Measurements from ENCODE around the gene DNAJB9. TPM values are rescaled to one million over a fixed set of nuclear protein-coding genes. Genes with fewer than 3 reads are reported as not detected.

Gene DNAJB9
- total RNA-seq (2021; fragmentation: NEBNext Ultra II Directional; extraction: Animal tissue kit (Norgen Biotek cat#: 25700)) (9.7 and 10.1 TPM in 2 replicates), polyA plus RNA-seq (2011; rRNA removed) (1.8 and 2.6 TPM in 2 replicates), polyA minus RNA-seq (2011; rRNA and poly(A)+ RNA removed) (1.7 and 3.4 TPM in 2 replicates)
- 3.0 TPM for polyA plus RNA-seq (2011; cell fraction: cytosol; rRNA removed)
- polyA plus RNA-seq (2011; cell fraction: nucleus; rRNA removed), result 3.3 TPM
- polyA plus RNA-seq (2012, experiment 1 of 2), result 6.1 to 8.8 TPM (median 7.4 TPM) in 4 replicates
- polyA plus RNA-seq (2012, experiment 2 of 2), result 1.7 TPM
- 9.5 TPM for polyA plus RNA-seq (2013, experiment 1 of 2)
- 12.4 TPM for polyA plus RNA-seq (2013, experiment 2 of 2)
- 6.0 TPM for polyA minus RNA-seq (2011; cell fraction: cytosol; rRNA and poly(A)+ RNA removed)
- 3.8 TPM for polyA minus RNA-seq (2011; cell fraction: nucleus; rRNA and poly(A)+ RNA removed)
- long read RNA-seq, experiment 1, transcript DNAJB9-201 (3 exons, 2,715 nt), result major isoform, 8 of 18 reads
- long read RNA-seq, experiment 1, partial matches to known transcripts, result 10 of 18 reads
- long read RNA-seq, experiment 1, other reads (novel, unspliced or antisense), result 0 of 18 reads
- long read RNA-seq, experiment 2, transcript DNAJB9-201 (3 exons, 2,715 nt), result major isoform, 11 of 14 reads
- long read RNA-seq, experiment 2, partial matches to known transcripts, result 2 of 14 reads
- long read RNA-seq, experiment 2, other reads (novel, unspliced or antisense), result 1 of 14 reads

- H4K20me1 ChIP-seq (replicated peaks in 1 of 2; ENCODE audit: control insufficient read depth in 1 of 2, insufficient read depth in 2 of 2, low read length in 2 of 2), result no peaks in the 10 kb centered on the region
- H2BK5ac ChIP-seq (ENCODE audit: low read depth, low read length), result peak within 1 kb of the TSS; percentile 92
- H3K36me3 ChIP-seq (ENCODE audit: control insufficient read depth in 2 of 4, insufficient read depth in 4 of 4, low read length in 3 of 4), result peaks cover 0 to 32% (median 9%) of the 10 kb centered on the region in 4 experiments; a peak in 4 of 8 replicates
- POLR2A ChIA-PET (ENCODE audit: partially characterized antibody), result interaction anchor here (0.7 to 2.3 kb wide), 9 partner anchors 8 to 44 kb away, joined by 3 to 21 read pairs (median 4); partner anchors contain the start of gene PNPLA8
- FAIRE-seq, result no peak
- peak within 1 kb of the TSS; percentile 57 for H2BK120ac ChIP-seq (replicated peaks; ENCODE audit: low read depth, low read length)
- peak within 1 kb of the TSS; percentile 27 for H3K23ac ChIP-seq (ENCODE audit: insufficient read length)
- no peak within 1 kb of the TSS for H2BK12ac ChIP-seq (ENCODE audit: low read depth, low read length)
- no peak within 1 kb of the TSS for H2BK20ac ChIP-seq (ENCODE audit: low read length)
- H3K27me3 ChIP-seq (replicated peaks in 1 of 4; ENCODE audit: control insufficient read depth in 3 of 4, extremely low read depth in 1 of 4, insufficient read depth in 3 of 4, low read length in 3 of 4), result no peaks in the 10 kb centered on the region
- H3K79me2 ChIP-seq (ENCODE audit: control insufficient read depth in 1 of 2, insufficient read depth in 2 of 2, low read length in 2 of 2), result peaks cover 4 to 75% of the 10 kb centered on the region in 2 experiments; a peak in 3 of 4 replicates
- no peak within 1 kb of the TSS for H3K14ac ChIP-seq (ENCODE audit: insufficient read length)
- H4K5ac ChIP-seq (ENCODE audit: insufficient read length, low read depth, low read length), result peak within 1 kb of the TSS; percentile 72
- H3K4me1 ChIP-seq (replicated peaks in 1 of 4; ENCODE audit: control insufficient read depth in 3 of 4, insufficient read depth in 4 of 4, low read length in 3 of 4), result peaks cover 0 to 4% (median 1%) of the 10 kb centered on the region in 4 experiments; a peak in 1 of 7 replicates
- peak within 1 kb of the TSS; percentile 88 to 94 (median 90) for H3K9ac ChIP-seq (replicated peaks in 1 of 4; ENCODE audit: extremely low read depth in 1 of 4, low read depth in 3 of 4, low read length in 3 of 4)
- 2% methylated on average over 64 of the region's 65 CpGs; no CpG with 5 or more reads in 1 of the 2 experiments for WGBS, 2 experiments (ENCODE audit: extremely low coverage in 1 of 2, insufficient coverage in 1 of 2, insufficient read length in 1 of 2, insufficient replicate concordance in 2 of 2, low coverage in 1 of 2, low lambda C conversion rate in 2 of 2, missing lambda C conversion rate in 1 of 2)
- peak; percentile 94 to 98 for DNase-seq (ENCODE audit: low read depth in 1 of 2, low spot score in 2 of 2)
- H2BK15ac ChIP-seq (ENCODE audit: low read length), result no peak within 1 kb of the TSS
- peak within 1 kb of the TSS; percentile 99 for H4K8ac ChIP-seq (ENCODE audit: extremely low read depth, insufficient read depth, low read length)
- no peak within 1 kb of the TSS for H2AK5ac ChIP-seq (ENCODE audit: low read depth, low read length)
- peak within 1 kb of the TSS; percentile 25; the same call in 1 of the 2 replicates for H2AFZ ChIP-seq (ENCODE audit: low read length)
- no peaks in the 10 kb centered on the region; the same call in 1 of the 2 replicates for H3K79me1 ChIP-seq (ENCODE audit: low read depth, low read length)
- peak within 1 kb of the TSS; percentile 75 to 90 (median 82) for H3K4me3 ChIP-seq (ENCODE audit: extremely low read depth in 1 of 4, insufficient read depth in 2 of 4, low read depth in 3 of 4, low read length in 4 of 4)
- no peaks in the 10 kb centered on the region for H3K9me3 ChIP-seq (ENCODE audit: insufficient read depth in 2 of 2, low read depth in 1 of 2, low read length in 1 of 2)
- peak within 1 kb of the TSS; percentile 76 for H3K18ac ChIP-seq (ENCODE audit: extremely low read depth, low read length)
- peak within 1 kb of the TSS; percentile 94 for H3K56ac ChIP-seq (replicated peaks; ENCODE audit: insufficient read length, low read depth, low read length)
- H3K27ac ChIP-seq (ENCODE audit: low read depth, low read length), result peak within 1 kb of the TSS; percentile 95
- no peak within 1 kb of the TSS for H3K4ac ChIP-seq (replicated peaks; ENCODE audit: insufficient read length, low read depth, low read length)
- peak within 1 kb of the TSS; percentile 74 to 88 for H3K4me2 ChIP-seq (ENCODE audit: insufficient read depth in 1 of 2, low read depth in 2 of 2, low read length in 2 of 2)
- peaks cover 4% of the 10 kb centered on the region; the same call in 1 of the 2 replicates for H3K23me2 ChIP-seq (ENCODE audit: low read depth, low read length)
- CTCF ChIA-PET (ENCODE audit: partially characterized antibody), result interaction anchor here (0.9 kb wide), 1 partner anchor 42 kb away, joined by 4 read pairs; no protein-coding TSS in a partner anchor
- H4K91ac ChIP-seq (replicated peaks; ENCODE audit: insufficient read length, low read length), result peak within 1 kb of the TSS; percentile 59
- TF ChIP-seq CTCF (IDR thresholded peaks at IDR 0.05; ENCODE audit: control extremely low read depth in 1 of 3, insufficient read depth in 1 of 3, low read depth in 1 of 3, low read length in 3 of 3) (no peak), USF2 (IDR thresholded peaks at IDR 0.05; ENCODE audit: low read length) (peak; percentile 99), CTBP2 (IDR thresholded peaks at IDR 0.05; ENCODE audit: borderline replicate concordance, insufficient read depth, insufficient read length, low read length) (no peak), SIRT6 (IDR thresholded peaks at IDR 0.05; ENCODE audit: low read length) (no peak)
Measured at GRCh38 chr7:108569381-108570145, at the start of gene DNAJB9, which contains the start of gene THAP5. Gene DNAJB9, plus strand, starts transcription at chr7:108569874. Its CDS starts 1,853 bp downstream, at chr7:108571727. Gene THAP5, minus strand, starts transcription at chr7:108569706. Its CDS starts 137 bp downstream, at chr7:108569569.
